GM12878 (cell line): Measurements from ENCODE around the gene CEBPG. TPM values are rescaled to one million over a fixed set of nuclear protein-coding genes. Genes with fewer than 3 reads are reported as not detected.

Source experiments
- ATAC-seq: fragments of 200-7000 bp; cut with Tn5 transposase; 3 replicates; pipeline ENCODE4 v1.9.1; 2020; ENCODE audit warnings: mild to moderate bottlenecking, moderate library complexity
- BruUV-seq: library from RNA; stranded (reverse); fragments of 400-500 nt; replicated peaks from 2 replicates; lab custom pipeline; 2021; lab: Mats Ljungman, UMichigan
- CTCF ChIA-PET: fragments of 300-600 bp; sonication (Branson Sonifier 250); formaldehyde crosslinking; extraction: SDS; loops from one replicate; lab custom pipeline; 2021; ENCODE audit warnings: inconsistent platforms; lab: Yijun Ruan, JAX
- POLR2A ChIA-PET: fragments of 350-600 bp; formaldehyde crosslinking; extraction: SDS; loops from one replicate; lab custom pipeline; 2021; ENCODE audit warnings: inconsistent platforms; lab: Charles Lee
- RAD21 ChIA-PET: fragments of 300-600 bp; sonication (Branson Sonifier 250); formaldehyde crosslinking; loops from one replicate; lab custom pipeline; 2023; ENCODE audit warnings: antibody characterized with exemption; ENCODE audit not compliant: unreplicated experiment; lab: Charles Lee
- SMC1A ChIA-PET: fragments of 300-600 bp; sonication (Branson Sonifier 250); formaldehyde crosslinking; loops from one replicate; lab custom pipeline; 2023; ENCODE audit not compliant: unreplicated experiment, uncharacterized antibody; lab: Charles Lee
- DNase-seq: peaks from one replicate; pipeline ENCODE4 v3.0.0-alpha.2; 2011; ENCODE audit warnings: low read depth, low spot score
- FAIRE-seq: peaks from 3 replicates; lab custom pipeline; 2011; peaks lifted over from hg19 to GRCh38; lab: Jason Lieb, UNC
- H2AFZ ChIP-seq: 2 replicates; pipeline ENCODE4 v1.6.0; 2011; ENCODE audit warnings: low read depth, low read length, control low read depth; ENCODE audit not compliant: control insufficient read depth
- H3K27ac ChIP-seq: 2 replicates; pipeline ENCODE4 v1.5.1; 2011; ENCODE audit warnings: control low read depth; ENCODE audit not compliant: control insufficient read depth, insufficient read depth
- H3K27me3 ChIP-seq, 2 experiments: replicated peaks in 1 of 2; 2 replicates each; pipeline versions ENCODE4 v1.6.0 to v1.6.1; 2011; ENCODE audit warnings: low read length in 1 of 2; ENCODE audit not compliant: control insufficient read depth in 2 of 2, insufficient read depth in 2 of 2
- H3K36me3 ChIP-seq, 2 experiments: 2 replicates each; pipeline ENCODE4 v1.5.1; 2011; ENCODE audit warnings: low read length in 1 of 2; ENCODE audit not compliant: control insufficient read depth in 2 of 2, insufficient read depth in 2 of 2
- H3K4me1 ChIP-seq: 2 replicates; pipeline ENCODE4 v1.6.1; 2011; ENCODE audit warnings: mild to moderate bottlenecking, low read length, moderate library complexity, mixed read lengths; ENCODE audit not compliant: control insufficient read depth, insufficient read depth
- H3K4me2 ChIP-seq: 2 replicates; pipeline ENCODE4 v1.6.0; 2011; ENCODE audit warnings: control low read depth; ENCODE audit not compliant: control insufficient read depth, insufficient read depth
- H3K4me3 ChIP-seq: fragments of 200-600 bp; sonication (generic); 2 replicates; pipeline ENCODE4 v1.5.1; 2016
- H3K79me2 ChIP-seq: 2 replicates; pipeline ENCODE4 v1.6.0; 2011; ENCODE audit warnings: low read length; ENCODE audit not compliant: control insufficient read depth, insufficient read depth
- H3K9ac ChIP-seq: 2 replicates; pipeline ENCODE4 v1.8.0; 2011; ENCODE audit warnings: low read length, control low read depth, mixed read lengths; ENCODE audit not compliant: control insufficient read depth, insufficient read depth
- H3K9me3 ChIP-seq: replicated peaks from 3 replicates; pipeline ENCODE4 v1.5.1; 2011; ENCODE audit warnings: mild to moderate bottlenecking, low read length; ENCODE audit not compliant: control insufficient read depth, insufficient read depth
- H4K20me1 ChIP-seq: 2 replicates; pipeline ENCODE4 v1.6.0; 2011; ENCODE audit not compliant: control insufficient read depth, insufficient read depth
- BMI1 ChIP-seq: fragments of 450-650 bp; IDR thresholded peaks from 2 replicates; pipeline ENCODE4 v1.6.1; 2016; ENCODE audit warnings: mild to moderate bottlenecking, moderate library complexity, borderline replicate concordance
- CHD1 ChIP-seq: IDR thresholded peaks from 2 replicates; pipeline ENCODE4 v1.6.1; 2012; ENCODE audit warnings: low read depth, low read length, improper control_type of control experiment
- MTA3 ChIP-seq: IDR thresholded peaks from 2 replicates; pipeline ENCODE4 v1.6.1; 2012; ENCODE audit warnings: low read length, inconsistent platforms, borderline replicate concordance
- RAD21 ChIP-seq: IDR thresholded peaks from 2 replicates; pipeline ENCODE4 v1.6.1; 2011; ENCODE audit warnings: mild to moderate bottlenecking, low read depth, low read length, moderate library complexity; ENCODE audit not compliant: insufficient read depth
- RCOR1 ChIP-seq: conservative IDR thresholded peaks from 2 replicates; pipeline ENCODE4 v1.6.1; 2012; ENCODE audit warnings: low read depth, low read length, improper control_type of control experiment
- STAT1 ChIP-seq: fragments of 450-650 bp; conservative IDR thresholded peaks from 2 replicates; pipeline ENCODE4 v1.6.1; 2014; ENCODE audit warnings: antibody characterized with exemption, mild to moderate bottlenecking
- WGBS: methylation state at CpG from one replicate; pipeline ENCODE4 v1.1.6; 2016; ENCODE audit warnings: low lambda C conversion rate; ENCODE audit not compliant: insufficient replicate concordance, insufficient coverage; ENCODE audit errors: missing lambda C conversion rate; 5-methylcytosine and 5-hydroxymethylcytosine counted together
- in situ Hi-C: fragments of 300-500 bp; cut with MboI; formaldehyde crosslinking; loops from 9 replicates; pipeline ENCODE4 v1.14.3; 2018; ENCODE audit warnings: mixed read lengths
- intact Hi-C: fragments of 100-400 bp; cut with micrococcal nuclease; formaldehyde crosslinking; loops from one replicate; pipeline ENCODE4 v1.14.2; 2022; ENCODE audit not compliant: unreplicated experiment
- polyA plus RNA-seq, 11 experiments: library from polyadenylated mRNA; depleted of rRNA in 4 of 11; unstranded in 6 of 11; stranded (reverse) in 5 of 11; fragments of >200 nt; fragmentation: Nextera tagmentation in 4 of 11; fragmentation: Illumina TruSeq in 1 of 11; extraction: Ambion mirVana in 4 of 11; extraction: Trizol in 1 of 11; gene quantifications; 1 replicate in 1 of 11; 2 replicates in 10 of 11; pipeline versions ENCODE4 v1.2.1 to v1.2.3, GENCODE V29; 2011 to 2016; ENCODE audit warnings: inconsistent platforms in 2 of 11, missing spikeins in 2 of 11, low read depth in 1 of 11
- total RNA-seq, 4 experiments: library from RNA; depleted of rRNA in 3 of 4; stranded (reverse); fragments of >200 nt in 3 of 4; fragmentation: Illumina TruSeq in 1 of 4; extraction: Trizol in 1 of 4; gene quantifications; 2 replicates each; pipeline versions ENCODE4 v1.2.1 to v1.2.3, GENCODE V29; 2013 to 2021

CEBPG gene
- total and polyA plus RNA-seq, 10 of the 15 experiments (the other 5 are each of a cell fraction or from before 2014, with no cell fraction given) = 5.2 to 22.4 (median 20.0) TPM

DNA sequence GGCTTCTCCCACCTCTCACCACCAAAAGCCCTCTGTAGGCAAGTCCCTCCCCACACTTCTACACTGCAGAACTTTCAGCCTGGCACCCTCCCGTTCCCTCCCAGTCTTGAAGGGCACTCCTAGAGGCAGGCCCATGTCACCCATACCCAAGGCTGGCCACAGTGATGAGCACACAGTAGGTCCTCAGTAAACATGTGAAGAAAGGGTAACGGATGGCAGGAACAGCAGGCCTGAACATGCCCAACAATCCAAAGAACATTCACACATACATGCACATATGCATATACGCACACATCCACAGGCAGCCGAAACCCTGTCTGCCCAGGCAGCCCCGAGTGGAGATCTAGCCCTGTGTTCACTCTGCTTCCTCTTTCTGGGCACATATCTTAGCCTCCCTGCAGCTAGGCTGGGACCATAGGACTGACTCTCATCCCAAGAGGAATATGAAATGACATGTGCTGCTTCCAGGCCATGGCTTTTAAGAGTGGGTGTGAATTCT lies 55.2 kb downstream of the CEBPG start:
- no peak for FAIRE-seq
- CTCF ChIA-PET = interaction anchor here (1.5 kb wide), 1 partner anchor 12 kb away, joined by 3 read pairs; no protein-coding TSS in a partner anchor

DNA sequence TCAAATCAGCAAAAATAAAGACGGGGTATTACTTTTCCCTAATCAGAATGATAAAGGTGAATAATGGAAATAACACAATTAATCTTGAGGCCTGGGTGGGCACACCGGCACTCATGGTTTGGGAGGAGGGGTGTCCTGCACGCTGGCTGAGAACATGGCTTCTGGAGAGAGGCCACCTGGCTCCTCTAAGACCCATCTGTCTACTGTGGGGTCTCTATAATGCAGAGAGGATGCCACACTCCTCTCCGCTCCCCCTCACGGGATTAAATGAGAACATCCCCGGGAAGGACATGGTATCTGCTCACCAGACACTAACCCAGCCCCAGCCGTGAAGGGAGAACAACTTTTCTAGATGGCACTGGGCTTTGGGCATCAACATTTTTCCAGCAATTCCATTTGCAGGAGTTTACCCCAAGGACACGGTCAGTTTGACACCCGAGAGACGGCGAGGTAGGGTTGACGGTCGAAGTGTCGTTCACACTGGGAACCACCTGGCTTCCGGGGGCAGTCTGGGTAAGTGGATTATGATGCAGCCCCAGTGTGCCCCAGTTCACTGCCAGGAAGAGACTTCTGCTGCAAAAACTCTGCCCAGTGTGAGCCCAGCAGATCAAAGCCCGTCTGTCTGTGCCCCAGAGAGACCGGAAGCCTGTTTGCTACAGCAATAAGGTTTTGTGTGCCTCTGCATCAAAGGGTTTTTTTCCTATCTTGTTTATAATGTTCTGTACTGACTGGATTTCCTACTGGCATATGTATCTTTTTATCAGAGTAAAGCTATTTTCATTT lies 56.6 kb downstream of the CEBPG start:
- H3K36me3 ChIP-seq = no peaks in the 10 kb centered on the region
- RAD21 ChIA-PET = interaction anchor here (0.8 to 1.6 kb wide), 3 partner anchors 14 to 348 kb away, joined by 3 to 18 read pairs (median 8); no protein-coding TSS in a partner anchor
- intact Hi-C loops = loop anchor here (1.0 kb wide), 1 partner anchor 341 kb away; no protein-coding TSS in a partner anchor
- H3K4me2 ChIP-seq = no peak overlapping the region
- POLR2A ChIA-PET = no interaction called here
- ATAC-seq (no peak), FAIRE-seq (no peak)
- H3K4me1 ChIP-seq = no peaks in the 10 kb centered on the region
- H3K27me3 ChIP-seq = no peaks in the 10 kb centered on the region
- H3K9me3 ChIP-seq = no peaks in the 10 kb centered on the region
- TF ChIP-seq STAT1 = no peak
- no peak for TF ChIP-seq BMI1
- TF ChIP-seq, all 136 proteins: peak for 0
- H3K9ac ChIP-seq = no peak overlapping the region
- in situ Hi-C loops = no loop called here
- no peaks in the 10 kb centered on the region for H3K79me2 ChIP-seq
- WGBS = 26% methylated on average over 17 of the region's 17 CpGs
- CTCF ChIA-PET = interaction anchor here (0.7 to 2.2 kb wide), 14 partner anchors 9 to 720 kb away, joined by 3 to 40 read pairs (median 4); no protein-coding TSS in a partner anchor
- no peak overlapping the region for H3K27ac ChIP-seq
- no peak overlapping the region for H2AFZ ChIP-seq
- SMC1A ChIA-PET = interaction anchor here (0.6 to 1.2 kb wide), 4 partner anchors 55 to 340 kb away, joined by 3 to 7 read pairs (median 3); no protein-coding TSS in a partner anchor
- no peak for DNase-seq
- H3K4me3 ChIP-seq = no peak overlapping the region
- no peaks in the 10 kb centered on the region for H4K20me1 ChIP-seq
- no TSS peak for BruUV-seq

More for the DNA sequence above, 55.2 kb downstream of the CEBPG start:
- H3K27ac ChIP-seq = no peak overlapping the region
- H3K27me3 ChIP-seq = no peaks in the 10 kb centered on the region
- DNase-seq (no peak), ATAC-seq (no peak)
- H3K9ac ChIP-seq = no peak overlapping the region
- intact Hi-C loops = no loop called here
- H3K79me2 ChIP-seq = no peaks in the 10 kb centered on the region
- 53% methylated on average over 5 of the region's 5 CpGs for WGBS
- H3K4me1 ChIP-seq = no peaks in the 10 kb centered on the region
- no peaks in the 10 kb centered on the region for H4K20me1 ChIP-seq
- H3K4me3 ChIP-seq = no peak overlapping the region
- H3K36me3 ChIP-seq = no peaks in the 10 kb centered on the region
- SMC1A ChIA-PET = no interaction called here
- RAD21 ChIA-PET = no interaction called here
- H2AFZ ChIP-seq = no peak overlapping the region
- no peaks in the 10 kb centered on the region for H3K9me3 ChIP-seq
- no peak overlapping the region for H3K4me2 ChIP-seq
- TF ChIP-seq RCOR1 = no peak
- TF ChIP-seq RAD21 = no peak
- TF ChIP-seq MTA3 = no peak
- TF ChIP-seq CHD1 = no peak
- in situ Hi-C loops = no loop called here
- POLR2A ChIA-PET = no interaction called here
- no TSS peak for BruUV-seq
